WTC11 (cell line): ENCODE measurements around the gene ZNF688. TPM values are rescaled to one million over a fixed set of nuclear protein-coding genes. Genes with fewer than 3 reads are reported as not detected.

Experiments
- ARID4B ChIP-seq: sonication (generic); formaldehyde crosslinking; IDR thresholded peaks from 2 replicates; pipeline ENCODE4 v1.8.0; 2023; ENCODE audit warnings: missing genetic modification reagents, mild to moderate bottlenecking, borderline replicate concordance
- ATF2 ChIP-seq: sonication (generic); formaldehyde crosslinking; IDR thresholded peaks from 2 replicates; pipeline ENCODE4 v1.8.1; 2022; ENCODE audit warnings: low read depth, missing genetic modification reagents, borderline replicate concordance
- E2F4 ChIP-seq: sonication (generic); formaldehyde crosslinking; IDR thresholded peaks from 2 replicates; pipeline ENCODE4 v1.8.1; 2022; ENCODE audit warnings: low read depth, mild to moderate bottlenecking, moderate library complexity, missing genetic modification reagents, borderline replicate concordance
- ELF4 ChIP-seq: sonication (generic); formaldehyde crosslinking; IDR thresholded peaks from 2 replicates; pipeline ENCODE4 v1.8.1; 2022; ENCODE audit warnings: low read depth, mild to moderate bottlenecking, moderate library complexity, missing genetic modification reagents
- EMX1 ChIP-seq: fragments of 250-450 bp; sonication (Bioruptor Pico); IDR thresholded peaks from 2 replicates; pipeline ENCODE4 v1.8.0; 2021; ENCODE audit warnings: mild to moderate bottlenecking
- ESRRA ChIP-seq: sonication (generic); formaldehyde crosslinking; IDR thresholded peaks from 2 replicates; pipeline ENCODE4 v1.8.1; 2022; ENCODE audit warnings: mild to moderate bottlenecking, missing genetic modification reagents, borderline replicate concordance
- IRF2 ChIP-seq: sonication (generic); formaldehyde crosslinking; IDR thresholded peaks from 2 replicates; pipeline ENCODE4 v1.8.0; 2022; ENCODE audit warnings: low read depth, missing genetic modification reagents, borderline replicate concordance
- MAX ChIP-seq: sonication (generic); formaldehyde crosslinking; IDR thresholded peaks from 2 replicates; pipeline ENCODE4 v1.8.0; 2022; ENCODE audit warnings: mild to moderate bottlenecking, missing genetic modification reagents
- NFATC4 ChIP-seq: fragments of 250-450 bp; sonication (Bioruptor Pico); IDR thresholded peaks from 2 replicates; pipeline ENCODE4 v1.9.0; 2021; ENCODE audit warnings: mild to moderate bottlenecking
- NFE2L1 ChIP-seq: sonication (generic); formaldehyde crosslinking; IDR thresholded peaks from 2 replicates; pipeline ENCODE4 v1.8.1; 2023; ENCODE audit warnings: missing genetic modification reagents
- NFYB ChIP-seq: sonication (generic); formaldehyde crosslinking; conservative IDR thresholded peaks from 2 replicates; pipeline ENCODE4 v1.8.0; 2022; ENCODE audit warnings: low read depth, missing genetic modification reagents
- RELA ChIP-seq: sonication (generic); formaldehyde crosslinking; IDR thresholded peaks from 2 replicates; pipeline ENCODE4 v1.8.1; 2022; ENCODE audit warnings: missing genetic modification reagents, mild to moderate bottlenecking, borderline replicate concordance
- STAT6 ChIP-seq: sonication (generic); formaldehyde crosslinking; conservative IDR thresholded peaks from 2 replicates; pipeline ENCODE4 v1.8.1; 2023; ENCODE audit warnings: mild to moderate bottlenecking, low read depth, missing genetic modification reagents, moderate library complexity
- TEAD1 ChIP-seq: sonication (generic); formaldehyde crosslinking; IDR thresholded peaks from 2 replicates; pipeline ENCODE4 v1.8.0; 2022; ENCODE audit warnings: mild to moderate bottlenecking, missing genetic modification reagents
- TEAD4 ChIP-seq: sonication (generic); formaldehyde crosslinking; IDR thresholded peaks from 2 replicates; pipeline ENCODE4 v1.8.0; 2022; ENCODE audit warnings: mild to moderate bottlenecking, missing genetic modification reagents
- TP53 ChIP-seq: sonication (generic); formaldehyde crosslinking; IDR thresholded peaks from 2 replicates; pipeline ENCODE4 v1.8.1; 2023; ENCODE audit warnings: mild to moderate bottlenecking, missing genetic modification reagents
- USF1 ChIP-seq: sonication (generic); formaldehyde crosslinking; IDR thresholded peaks from 2 replicates; pipeline ENCODE4 v1.8.0; 2022; ENCODE audit warnings: mild to moderate bottlenecking, missing genetic modification reagents
- ZBTB21 ChIP-seq: sonication (generic); formaldehyde crosslinking; IDR thresholded peaks from 2 replicates; pipeline ENCODE4 v1.8.1; 2023; ENCODE audit warnings: mild to moderate bottlenecking, missing genetic modification reagents, borderline replicate concordance
- ZMAT4 ChIP-seq: fragments of 250-450 bp; sonication (Bioruptor Pico); IDR thresholded peaks from 2 replicates; pipeline ENCODE4 v1.9.0; 2021; ENCODE audit warnings: mild to moderate bottlenecking
- ZNF219 ChIP-seq: sonication (generic); formaldehyde crosslinking; IDR thresholded peaks from 2 replicates; pipeline ENCODE4 v1.8.0; 2023; ENCODE audit warnings: missing genetic modification reagents, mild to moderate bottlenecking, borderline replicate concordance
- ZNF396 ChIP-seq: fragments of 250-450 bp; sonication (Bioruptor Pico); IDR thresholded peaks from 2 replicates; pipeline ENCODE4 v1.8.0; 2021; ENCODE audit warnings: mild to moderate bottlenecking, moderate library complexity, borderline replicate concordance
- ZNF532 ChIP-seq: fragments of 250-450 bp; sonication (Bioruptor Pico); IDR thresholded peaks from 2 replicates; pipeline ENCODE4 v1.9.0; 2021; ENCODE audit warnings: mild to moderate bottlenecking, borderline replicate concordance
- total RNA-seq: library from RNA; stranded (reverse); gene quantifications from 3 replicates; pipeline ENCODE4 v1.2.3, GENCODE V29; 2021

ZNF688 gene
- total RNA-seq, 1 experiment from 2014 or later: 4.2 TPM

- TF ChIP-seq ZNF532 (CRISPR knock-in tag) (no peak), IRF2 (no peak), ZNF396 (CRISPR knock-in tag) (no peak), ZBTB21 (CRISPR knock-in tag) (no peak), ZMAT4 (CRISPR knock-in tag) (no peak), NFYB (CRISPR knock-in tag) (no peak), ZNF219 (CRISPR knock-in tag) (no peak), EMX1 (CRISPR knock-in tag) (no peak), ESRRA (CRISPR knock-in tag) (no peak), ARID4B (0 out of 2 replicates have a peak, but pooled peaks have one; percentile 27), TEAD1 (CRISPR knock-in tag) (0 out of 2 replicates have a peak, but pooled peaks have one; percentile 8), STAT6 (CRISPR knock-in tag) (no peak), NFE2L1 (CRISPR knock-in tag) (no peak), MAX (CRISPR knock-in tag) (peak; percentile 70), ATF2 (CRISPR knock-in tag) (0 out of 2 replicates have a peak, but pooled peaks have one; percentile 37), RELA (CRISPR knock-in tag) (no peak), ELF4 (no peak), NFATC4 (CRISPR knock-in tag) (no peak), TEAD4 (no peak), TP53 (no peak), E2F4 (no peak), USF1 (CRISPR knock-in tag) (no peak)
Measured at GRCh38 chr16:30557957-30558788, 13.3 kb downstream of the ZNF688 start, which contains the start of gene ZNF764 (continued).
